ENCODE measurements around the gene AP2S1.

DNA sequence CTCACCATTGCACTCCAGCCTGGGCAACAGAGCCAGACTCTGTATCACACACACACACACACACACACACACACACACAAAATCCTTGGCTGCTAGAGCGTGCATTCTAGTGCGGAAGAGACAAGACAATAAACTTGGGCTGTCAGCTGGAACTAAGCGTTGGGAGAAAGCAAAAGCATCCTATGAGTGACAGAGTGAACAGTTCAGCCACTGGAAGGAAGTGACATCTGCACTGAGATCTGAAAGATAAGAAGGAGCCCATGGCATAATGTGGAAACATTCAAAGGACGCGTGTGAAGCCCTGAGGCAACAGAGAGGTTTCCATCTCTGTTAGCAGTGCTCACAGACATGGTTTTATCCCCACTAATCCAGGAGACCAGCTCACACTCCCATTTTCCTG is 58.7 kb downstream of the AP2S1 start:
- TF ChIP-seq, protein P1, sequence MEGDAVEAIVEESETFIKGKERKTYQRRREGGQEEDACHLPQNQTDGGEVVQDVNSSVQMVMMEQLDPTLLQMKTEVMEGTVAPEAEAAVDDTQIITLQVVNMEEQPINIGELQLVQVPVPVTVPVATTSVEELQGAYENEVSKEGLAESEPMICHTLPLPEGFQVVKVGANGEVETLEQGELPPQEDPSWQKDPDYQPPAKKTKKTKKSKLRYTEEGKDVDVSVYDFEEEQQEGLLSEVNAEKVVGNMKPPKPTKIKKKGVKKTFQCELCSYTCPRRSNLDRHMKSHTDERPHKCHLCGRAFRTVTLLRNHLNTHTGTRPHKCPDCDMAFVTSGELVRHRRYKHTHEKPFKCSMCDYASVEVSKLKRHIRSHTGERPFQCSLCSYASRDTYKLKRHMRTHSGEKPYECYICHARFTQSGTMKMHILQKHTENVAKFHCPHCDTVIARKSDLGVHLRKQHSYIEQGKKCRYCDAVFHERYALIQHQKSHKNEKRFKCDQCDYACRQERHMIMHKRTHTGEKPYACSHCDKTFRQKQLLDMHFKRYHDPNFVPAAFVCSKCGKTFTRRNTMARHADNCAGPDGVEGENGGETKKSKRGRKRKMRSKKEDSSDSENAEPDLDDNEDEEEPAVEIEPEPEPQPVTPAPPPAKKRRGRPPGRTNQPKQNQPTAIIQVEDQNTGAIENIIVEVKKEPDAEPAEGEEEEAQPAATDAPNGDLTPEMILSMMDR (conservative IDR thresholded peaks at IDR 0.05; ENCODE audit: low read length) = no peak
- TF ChIP-seq EZH2phosphoT487 (IDR thresholded peaks at IDR 0.05; ENCODE audit: borderline replicate concordance) = no peak

All from Loucy (cell line).